ENCODE measurements around the gene PEDS1. TPM values are rescaled to one million over a fixed set of nuclear protein-coding genes. Genes with fewer than 3 reads are reported as not detected.

The PEDS1 gene
- total and polyA plus RNA-seq, 10 of the 15 experiments (the other 5 are each of a cell fraction or from before 2014, with no cell fraction given) = 1.7 to 25.6 (median 16.8) TPM

DNA sequence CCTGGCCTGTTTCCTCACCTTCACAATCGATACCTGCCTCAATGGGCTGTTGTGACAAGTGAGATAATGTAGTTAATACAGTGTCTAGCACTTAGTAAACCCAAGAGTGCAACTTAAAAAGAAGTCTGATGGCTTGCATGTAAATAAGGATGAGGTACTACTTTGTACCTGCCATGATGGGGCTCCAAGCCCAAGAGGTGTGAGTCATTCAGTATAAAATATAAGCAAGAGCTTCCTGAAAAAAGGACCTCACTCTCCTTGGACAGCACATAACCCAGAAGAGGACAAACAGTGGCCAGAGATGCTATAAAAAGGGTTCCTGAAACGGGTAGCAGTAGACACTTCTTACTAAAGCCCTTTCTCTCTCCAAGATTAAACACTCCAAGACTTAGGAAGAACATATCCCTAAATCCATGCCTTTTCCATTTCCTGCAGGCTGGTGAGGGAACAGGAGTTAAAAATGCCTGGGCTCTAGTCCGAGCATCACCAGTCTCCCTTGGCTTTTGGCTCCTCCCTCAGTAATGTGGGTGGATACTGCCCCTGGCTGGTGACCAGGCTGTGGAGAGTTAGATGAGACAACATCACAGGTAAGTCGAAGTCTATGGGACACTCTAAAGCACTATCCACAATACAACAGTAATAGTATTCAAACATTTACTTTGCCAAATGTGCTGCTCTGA is 44.8 kb downstream of the PEDS1 start:
- intact Hi-C loops (cut with micrococcal nuclease; ENCODE audit: unreplicated experiment) = no loop called here
- no peak overlapping the region for H3K9ac ChIP-seq (ENCODE audit: control insufficient read depth, insufficient read depth, low read length)
- H3K27me3 ChIP-seq (replicated peaks in 1 of 2; ENCODE audit: control insufficient read depth in 2 of 2, insufficient read depth in 2 of 2, low read length in 1 of 2) = no peaks in the 10 kb centered on the region
- FAIRE-seq (no peak), DNase-seq (ENCODE audit: low read depth, low spot score) (no peak), ATAC-seq (no peak)
- no peak overlapping the region for H2AFZ ChIP-seq (ENCODE audit: control insufficient read depth, low read depth, low read length)
- ChIA-PET POLR2A (interaction anchor here (0.7 to 1.0 kb wide), 2 partner anchors 16 to 128 kb away, joined by 3 to 5 read pairs; no protein-coding TSS in a partner anchor), RAD21 (ENCODE audit: unreplicated experiment) (interaction anchor here (0.7 kb wide), 2 partner anchors 47 to 778 kb away, joined by 3 to 4 read pairs; no protein-coding TSS in a partner anchor), SMC1A (ENCODE audit: uncharacterized antibody, unreplicated experiment) (interaction anchor here (1.0 to 2.8 kb wide), 4 partner anchors 9 to 37 kb away, joined by 4 to 8 read pairs (median 6); no protein-coding TSS in a partner anchor), CTCF (interaction anchor here (0.6 to 4.7 kb wide), 7 partner anchors 8 to 782 kb away, joined by 3 to 21 read pairs (median 9); no protein-coding TSS in a partner anchor)
- H4K20me1 ChIP-seq (ENCODE audit: control insufficient read depth, insufficient read depth) = peaks cover 14% of the 10 kb centered on the region
- 45% methylated on average over 4 of the region's 4 CpGs for WGBS (ENCODE audit: insufficient coverage, insufficient replicate concordance, low lambda C conversion rate, missing lambda C conversion rate)
- BruUV-seq (replicated peaks) = no TSS peak
- H3K4me2 ChIP-seq (ENCODE audit: control insufficient read depth, insufficient read depth) = peak overlapping the region; percentile 58
- H3K79me2 ChIP-seq (ENCODE audit: control insufficient read depth, insufficient read depth, low read length) = peaks cover 93% of the 10 kb centered on the region
- peaks cover 34% of the 10 kb centered on the region for H3K4me1 ChIP-seq (ENCODE audit: control insufficient read depth, insufficient read depth, low read length)
- H3K36me3 ChIP-seq (ENCODE audit: control insufficient read depth in 2 of 2, insufficient read depth in 2 of 2, low read length in 1 of 2) = 0 out of 4 replicates have a peak, but pooled peaks cover 0 to 3% of the 10 kb centered on the region in 2 experiments
- TF ChIP-seq, protein P1, sequence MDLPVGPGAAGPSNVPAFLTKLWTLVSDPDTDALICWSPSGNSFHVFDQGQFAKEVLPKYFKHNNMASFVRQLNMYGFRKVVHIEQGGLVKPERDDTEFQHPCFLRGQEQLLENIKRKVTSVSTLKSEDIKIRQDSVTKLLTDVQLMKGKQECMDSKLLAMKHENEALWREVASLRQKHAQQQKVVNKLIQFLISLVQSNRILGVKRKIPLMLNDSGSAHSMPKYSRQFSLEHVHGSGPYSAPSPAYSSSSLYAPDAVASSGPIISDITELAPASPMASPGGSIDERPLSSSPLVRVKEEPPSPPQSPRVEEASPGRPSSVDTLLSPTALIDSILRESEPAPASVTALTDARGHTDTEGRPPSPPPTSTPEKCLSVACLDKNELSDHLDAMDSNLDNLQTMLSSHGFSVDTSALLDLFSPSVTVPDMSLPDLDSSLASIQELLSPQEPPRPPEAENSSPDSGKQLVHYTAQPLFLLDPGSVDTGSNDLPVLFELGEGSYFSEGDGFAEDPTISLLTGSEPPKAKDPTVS (IDR thresholded peaks at IDR 0.05; ENCODE audit: low read depth, low read length) = no peak
- TF ChIP-seq ZNF217 (IDR thresholded peaks at IDR 0.05) (no peak), POU2F2 (IDR thresholded peaks at IDR 0.05; ENCODE audit: borderline replicate concordance, low read depth, low read length) (no peak), BRCA1 (IDR thresholded peaks at IDR 0.05; ENCODE audit: low read depth, low read length) (no peak), HDAC6 (IDR thresholded peaks at IDR 0.05; ENCODE audit: unreplicated experiment) (no peak), RFX5 (IDR thresholded peaks at IDR 0.05; ENCODE audit: low read depth, low read length) (no peak), MTA3 (IDR thresholded peaks at IDR 0.05; ENCODE audit: borderline replicate concordance, low read length) (no peak)
- TF ChIP-seq, protein P2, sequence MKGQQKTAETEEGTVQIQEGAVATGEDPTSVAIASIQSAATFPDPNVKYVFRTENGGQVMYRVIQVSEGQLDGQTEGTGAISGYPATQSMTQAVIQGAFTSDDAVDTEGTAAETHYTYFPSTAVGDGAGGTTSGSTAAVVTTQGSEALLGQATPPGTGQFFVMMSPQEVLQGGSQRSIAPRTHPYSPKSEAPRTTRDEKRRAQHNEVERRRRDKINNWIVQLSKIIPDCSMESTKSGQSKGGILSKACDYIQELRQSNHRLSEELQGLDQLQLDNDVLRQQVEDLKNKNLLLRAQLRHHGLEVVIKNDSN (IDR thresholded peaks at IDR 0.05; ENCODE audit: borderline replicate concordance, extremely low read length, insufficient read depth, low read depth, low read length) = no peak
- TF ChIP-seq, protein P3, sequence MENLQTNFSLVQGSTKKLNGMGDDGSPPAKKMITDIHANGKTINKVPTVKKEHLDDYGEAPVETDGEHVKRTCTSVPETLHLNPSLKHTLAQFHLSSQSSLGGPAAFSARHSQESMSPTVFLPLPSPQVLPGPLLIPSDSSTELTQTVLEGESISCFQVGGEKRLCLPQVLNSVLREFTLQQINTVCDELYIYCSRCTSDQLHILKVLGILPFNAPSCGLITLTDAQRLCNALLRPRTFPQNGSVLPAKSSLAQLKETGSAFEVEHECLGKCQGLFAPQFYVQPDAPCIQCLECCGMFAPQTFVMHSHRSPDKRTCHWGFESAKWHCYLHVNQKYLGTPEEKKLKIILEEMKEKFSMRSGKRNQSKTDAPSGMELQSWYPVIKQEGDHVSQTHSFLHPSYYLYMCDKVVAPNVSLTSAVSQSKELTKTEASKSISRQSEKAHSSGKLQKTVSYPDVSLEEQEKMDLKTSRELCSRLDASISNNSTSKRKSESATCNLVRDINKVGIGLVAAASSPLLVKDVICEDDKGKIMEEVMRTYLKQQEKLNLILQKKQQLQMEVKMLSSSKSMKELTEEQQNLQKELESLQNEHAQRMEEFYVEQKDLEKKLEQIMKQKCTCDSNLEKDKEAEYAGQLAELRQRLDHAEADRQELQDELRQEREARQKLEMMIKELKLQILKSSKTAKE (IDR thresholded peaks at IDR 0.05; ENCODE audit: low read depth, poor library complexity, severe bottlenecking) = no peak
- in situ Hi-C loops (cut with MboI) = no loop called here
- H3K27ac ChIP-seq (ENCODE audit: control insufficient read depth, insufficient read depth) = peak overlapping the region; percentile 8; the same call in 1 of the 2 replicates
- no peak overlapping the region for H3K4me3 ChIP-seq
- no peaks in the 10 kb centered on the region for H3K9me3 ChIP-seq (replicated peaks; ENCODE audit: control insufficient read depth, insufficient read depth, low read length)

Data from GM12878 (cell line).